Esophagus (tissue), 2 donors: ENCODE measurements around the gene UBE2L3. TPM values are rescaled to one million over a fixed set of nuclear protein-coding genes. Genes with fewer than 3 reads are reported as not detected.

ENCODE experiments used
- H3K27ac ChIP-seq, 2 donors: one replicate each; pipeline ENCODE4 v1.5.1; 2013; ENCODE audit warnings: low read depth in 2 of 2, mild to moderate bottlenecking in 2 of 2, inconsistent platforms in 1 of 2, low read length in 1 of 2, moderate library complexity in 1 of 2
- H3K27me3 ChIP-seq, 2 donors: one replicate each; pipeline ENCODE4 v1.6.1; 2013; ENCODE audit warnings: low read length in 2 of 2, control low read depth in 1 of 2, mild to moderate bottlenecking in 1 of 2; ENCODE audit not compliant: insufficient read depth in 2 of 2, control insufficient read depth in 1 of 2
- H3K36me3 ChIP-seq, 2 donors: one replicate each; pipeline ENCODE4 v1.6.1; 2013; ENCODE audit warnings: low read length in 1 of 2; ENCODE audit not compliant: control insufficient read depth in 2 of 2, insufficient read depth in 2 of 2
- H3K4me1 ChIP-seq, 2 donors: one replicate each; pipeline ENCODE4 v1.6.1; 2013; ENCODE audit warnings: low read length in 1 of 2; ENCODE audit not compliant: control insufficient read depth in 2 of 2, insufficient read depth in 2 of 2
- H3K4me3 ChIP-seq, 2 donors: one replicate each; pipeline ENCODE4 v1.5.1; 2013; ENCODE audit warnings: low read length in 2 of 2, mild to moderate bottlenecking in 2 of 2, low read depth in 1 of 2, moderate library complexity in 1 of 2
- H3K9me3 ChIP-seq, 2 donors: one replicate each; pipeline ENCODE4 v1.6.1; 2013; ENCODE audit warnings: mild to moderate bottlenecking in 2 of 2, low read depth in 1 of 2, low read length in 1 of 2, moderate library complexity in 1 of 2; ENCODE audit not compliant: control insufficient read depth in 2 of 2, insufficient read depth in 1 of 2
- WGBS, 2 donors: extraction: QIAGEN DNeasy Blood & Tissue Kit; methylation state at CpG; one replicate each; pipeline ENCODE4 v1.1.7; 2013; 5-methylcytosine and 5-hydroxymethylcytosine counted together
- polyA plus RNA-seq, 2 donors: library from polyadenylated mRNA; stranded (reverse); fragments of 200-250 nt; gene quantifications; one replicate each; pipeline ENCODE4 v1.2.3, GENCODE V29; 2013
- donor health status: healthy with polysubstance abuse.
- donor health status: Bipolar disorder and iron deficiency.

Gene UBE2L3
- polyA plus RNA-seq, 2 donors: 48.4 to 49.1 TPM

DNA sequence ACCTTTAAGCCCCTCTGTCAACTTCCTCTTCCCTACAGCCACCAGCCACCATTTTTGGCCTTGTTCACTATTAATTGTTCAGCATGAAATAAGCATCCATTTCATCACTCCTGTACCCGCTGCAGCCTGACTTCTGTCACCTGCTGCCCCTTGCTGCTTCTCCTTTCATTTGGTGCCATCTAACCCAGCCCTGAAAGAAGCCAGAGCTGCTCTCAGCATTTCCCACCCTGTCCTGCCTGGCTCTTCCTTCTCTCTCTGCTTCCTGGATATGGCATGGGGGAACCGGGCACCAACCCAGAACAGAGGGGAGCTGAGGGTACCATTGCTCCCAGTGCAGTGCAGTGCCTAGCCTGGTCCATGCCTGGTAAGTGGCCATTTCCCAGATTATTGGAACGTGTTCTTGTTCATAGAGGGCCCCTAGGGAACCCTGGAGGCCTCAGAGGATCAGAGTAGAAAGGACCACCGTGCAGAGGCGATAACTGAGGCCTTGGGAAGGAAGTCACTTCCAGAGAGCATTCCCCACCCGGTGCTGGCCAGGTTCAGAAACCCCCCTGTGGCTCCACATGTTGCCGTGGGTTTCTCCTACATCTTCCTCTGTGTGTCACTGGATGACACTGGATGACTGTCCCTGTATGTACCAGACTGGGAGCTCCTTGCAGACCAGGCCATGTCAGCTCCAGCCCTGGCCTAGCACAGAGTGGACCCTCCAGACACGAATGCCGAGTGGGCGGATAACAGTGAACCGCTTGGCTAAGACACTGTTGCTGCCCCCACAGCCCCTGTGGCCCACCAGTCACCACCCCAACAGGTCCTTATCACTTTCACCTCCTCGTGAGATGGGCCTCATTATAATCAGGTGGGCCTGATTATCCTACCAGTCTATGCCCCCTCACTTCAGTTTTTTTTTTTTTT, 57.6 kb downstream of the UBE2L3 start:
- Histone ChIP-seq H3K36me3 (peaks cover 0 to 21% of the 10 kb centered on the region in 2 donors), H3K27me3 (no peaks in the 10 kb centered on the region), H3K9me3 (no peaks in the 10 kb centered on the region), H3K4me3 (no peak overlapping the region), H3K4me1 (peaks cover 8 to 27% of the 10 kb centered on the region in 2 donors), H3K27ac (peak overlapping the region in 1 of 2 donors; percentile 6)
- 80 to 81% methylated on average over 12 of the region's 12 CpGs for WGBS, 2 donors

- 66 to 72% methylated on average over 4 of the region's 4 CpGs for WGBS, 2 donors
- Histone ChIP-seq H3K27me3 (no peaks in the 10 kb centered on the region), H3K9me3 (no peaks in the 10 kb centered on the region), H3K4me1 (peaks cover 8 to 27% of the 10 kb centered on the region in 2 donors), H3K27ac (no peak overlapping the region), H3K36me3 (peaks cover 0 to 16% of the 10 kb centered on the region in 2 donors), H3K4me3 (no peak overlapping the region)
Measured at GRCh38 chr22:21626073-21626734, 58.7 kb downstream of the UBE2L3 start.

DNA sequence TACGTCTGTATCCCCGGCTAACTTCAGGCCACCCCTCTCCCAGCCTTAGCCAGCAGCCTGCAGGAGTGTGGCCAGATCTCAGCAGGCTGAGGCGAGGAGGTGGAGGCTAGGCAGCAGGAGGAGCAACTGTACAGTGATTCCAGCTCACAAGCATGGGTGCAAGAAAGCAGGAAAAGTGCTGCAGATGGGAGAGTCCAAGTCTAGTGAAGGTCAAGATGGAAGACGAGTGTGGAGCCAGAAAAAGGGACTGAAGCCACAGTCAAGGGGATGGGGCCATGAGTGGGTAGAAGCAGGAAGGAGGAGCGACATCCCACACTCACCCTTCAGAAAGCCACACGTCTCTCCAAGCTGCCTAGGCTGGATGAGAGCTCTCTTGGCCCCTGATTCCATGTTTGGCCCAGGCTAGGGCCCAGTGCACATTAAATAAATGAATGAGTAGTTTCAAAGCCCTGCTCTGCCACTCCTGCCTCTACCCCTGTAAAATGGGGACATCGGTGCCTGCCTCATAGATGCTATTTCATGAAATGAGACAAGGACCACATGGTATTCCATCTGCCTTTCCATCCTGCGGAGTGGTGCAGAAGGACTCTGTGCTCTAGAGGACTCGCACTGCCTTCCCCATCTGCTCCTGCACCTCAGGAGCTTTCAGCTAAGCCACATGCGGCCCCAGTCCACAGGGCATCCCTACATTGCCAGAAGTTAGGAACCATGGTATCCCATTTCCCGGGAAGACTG, 59.4 kb downstream of the UBE2L3 start:
- no peaks in the 10 kb centered on the region for H3K27me3 ChIP-seq
- 79 to 84% methylated on average over 11 of the region's 11 CpGs for WGBS, 2 donors
- H3K9me3 ChIP-seq: no peaks in the 10 kb centered on the region
- H3K36me3 ChIP-seq: peaks cover 0 to 16% of the 10 kb centered on the region in 2 donors
- no peak overlapping the region for H3K27ac ChIP-seq
- H3K4me3 ChIP-seq: no peak overlapping the region
- peaks cover 8 to 27% of the 10 kb centered on the region in 2 donors for H3K4me1 ChIP-seq

- peak overlapping the region; percentile 77 to 98 for H3K4me3 ChIP-seq
- WGBS, 2 donors: 66 to 80% methylated on average over 47 to 74 of the region's 74 CpGs
- H3K4me1 ChIP-seq: peaks cover 7 to 22% of the 10 kb centered on the region in 2 donors
- peaks cover 0 to 6% of the 10 kb centered on the region in 2 donors for H3K36me3 ChIP-seq
- H3K27me3 ChIP-seq: no peaks in the 10 kb centered on the region
- no peaks in the 10 kb centered on the region for H3K9me3 ChIP-seq
- H3K27ac ChIP-seq: peak overlapping the region; percentile 50 to 72
Measured at GRCh38 chr22:21628386-21629254, 61.1 kb downstream of the UBE2L3 start.

- Histone ChIP-seq H3K27ac (peak within 1 kb of the TSS; percentile 69 to 72), H3K4me3 (peak within 1 kb of the TSS; percentile 77 to 98), H3K36me3 (peaks cover 0 to 3% of the 10 kb centered on the region in 2 donors), H3K4me1 (peaks cover 4 to 19% of the 10 kb centered on the region in 2 donors), H3K9me3 (no peaks in the 10 kb centered on the region), H3K27me3 (no peaks in the 10 kb centered on the region)
- 1% methylated on average over 77 to 93 of the region's 93 CpGs for WGBS, 2 donors
Measured at GRCh38 chr22:21629255-21630149, 62.0 kb downstream of the UBE2L3 start, which contains the start of gene YDJC. YDJC (minus strand) TSS chr22:21630022; CDS start chr22:21630014, 8 bp downstream.

GRCh38 chr22:21631025-21631424, 63.5 kb downstream of the UBE2L3 start:
- peaks cover 0 to 3% of the 10 kb centered on the region in 2 donors for H3K36me3 ChIP-seq
- no peaks in the 10 kb centered on the region for H3K9me3 ChIP-seq
- H3K27ac ChIP-seq: no peak overlapping the region
- no peaks in the 10 kb centered on the region for H3K27me3 ChIP-seq
- WGBS, 2 donors: 90 to 91% methylated on average over 4 of the region's 4 CpGs
- no peak overlapping the region for H3K4me3 ChIP-seq
- H3K4me1 ChIP-seq: peaks cover 4 to 13% of the 10 kb centered on the region in 2 donors

- Histone ChIP-seq H3K36me3 (peaks cover 0 to 3% of the 10 kb centered on the region in 2 donors), H3K4me1 (peaks cover 4 to 11% of the 10 kb centered on the region in 2 donors), H3K27ac (no peak within 1 kb of the TSS), H3K9me3 (no peaks in the 10 kb centered on the region), H3K27me3 (no peaks in the 10 kb centered on the region), H3K4me3 (no peak within 1 kb of the TSS)
- WGBS, 2 donors: 80 to 86% methylated on average over 27 of the region's 27 CpGs
Measured at GRCh38 chr22:21632237-21632895, 64.9 kb downstream of the UBE2L3 start, which contains the start of gene CCDC116. CCDC116 (plus strand) TSS chr22:21632760; CDS start chr22:21633182, 422 bp downstream.

DNA sequence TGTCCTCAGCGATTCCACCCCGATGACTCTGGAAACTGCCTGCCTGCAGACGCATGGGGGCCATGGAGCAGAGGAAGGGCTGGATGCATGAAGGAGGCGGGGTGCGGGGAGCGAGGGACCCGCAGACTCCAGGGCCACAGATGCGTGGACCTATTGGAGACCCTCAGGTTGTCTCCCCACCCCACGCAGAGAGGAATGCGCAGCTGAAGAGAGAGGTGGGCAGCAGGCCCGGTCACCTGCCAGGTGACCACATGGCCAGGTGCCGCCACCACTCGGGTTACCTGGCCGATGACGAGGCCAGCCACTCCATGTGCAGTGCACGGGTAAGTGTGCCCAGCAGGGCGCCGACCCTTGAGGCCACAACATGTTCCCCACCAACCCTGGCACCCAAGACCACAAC, 65.4 kb downstream of the UBE2L3 start:
- Histone ChIP-seq H3K4me3 (no peak overlapping the region), H3K36me3 (peaks cover 0 to 3% of the 10 kb centered on the region in 2 donors), H3K9me3 (no peaks in the 10 kb centered on the region), H3K27me3 (no peaks in the 10 kb centered on the region), H3K4me1 (peaks cover 4 to 11% of the 10 kb centered on the region in 2 donors), H3K27ac (no peak overlapping the region)
- 95 to 96% methylated on average over 18 of the region's 18 CpGs for WGBS, 2 donors
